DND-41 (cell line): Measurements from ENCODE around the gene CD24.

Source experiments
- EZH2 ChIP-seq: IDR thresholded peaks from 3 replicates; pipeline ENCODE4 v1.6.1; 2012; ENCODE audit warnings: borderline replicate concordance, low read depth, mild to moderate bottlenecking, moderate library complexity, low read length, inconsistent platforms; ENCODE audit not compliant: severe bottlenecking
- TF ChIP-seq, protein P1 (sequence below): IDR thresholded peaks from 2 replicates; pipeline ENCODE4 v1.5.1; 2012; ENCODE audit warnings: borderline replicate concordance, low read length, moderate library complexity, mild to moderate bottlenecking; ENCODE audit not compliant: poor library complexity, severe bottlenecking; ENCODE audit errors: extremely low read depth

GRCh38 chr6:106977246-106977645 is 2.7 kb upstream of the CD24 start:
- TF ChIP-seq, protein P1, sequence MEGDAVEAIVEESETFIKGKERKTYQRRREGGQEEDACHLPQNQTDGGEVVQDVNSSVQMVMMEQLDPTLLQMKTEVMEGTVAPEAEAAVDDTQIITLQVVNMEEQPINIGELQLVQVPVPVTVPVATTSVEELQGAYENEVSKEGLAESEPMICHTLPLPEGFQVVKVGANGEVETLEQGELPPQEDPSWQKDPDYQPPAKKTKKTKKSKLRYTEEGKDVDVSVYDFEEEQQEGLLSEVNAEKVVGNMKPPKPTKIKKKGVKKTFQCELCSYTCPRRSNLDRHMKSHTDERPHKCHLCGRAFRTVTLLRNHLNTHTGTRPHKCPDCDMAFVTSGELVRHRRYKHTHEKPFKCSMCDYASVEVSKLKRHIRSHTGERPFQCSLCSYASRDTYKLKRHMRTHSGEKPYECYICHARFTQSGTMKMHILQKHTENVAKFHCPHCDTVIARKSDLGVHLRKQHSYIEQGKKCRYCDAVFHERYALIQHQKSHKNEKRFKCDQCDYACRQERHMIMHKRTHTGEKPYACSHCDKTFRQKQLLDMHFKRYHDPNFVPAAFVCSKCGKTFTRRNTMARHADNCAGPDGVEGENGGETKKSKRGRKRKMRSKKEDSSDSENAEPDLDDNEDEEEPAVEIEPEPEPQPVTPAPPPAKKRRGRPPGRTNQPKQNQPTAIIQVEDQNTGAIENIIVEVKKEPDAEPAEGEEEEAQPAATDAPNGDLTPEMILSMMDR = no peak
- no peak for TF ChIP-seq EZH2
